MM.1S (cell line): ENCODE data around the gene SLAIN1.

Experiments
- EZH2 ChIP-seq: fragments of 300-600 bp; sonication (generic); optimal IDR thresholded peaks from 2 replicates; pipeline ENCODE3; 2017; ENCODE audit warnings: low read depth, mild to moderate bottlenecking, antibody characterized with exemption, low read length, mixed read lengths
- EZH2phosphoT487 ChIP-seq: fragments of 300-600 bp; sonication (generic); IDR thresholded peaks from 2 replicates; pipeline ENCODE4 v1.6.1; 2018; ENCODE audit warnings: antibody characterized with exemption, low read length
- TF ChIP-seq, protein P1 (sequence below): fragments of 300-600 bp; sonication (generic); IDR thresholded peaks from 2 replicates; pipeline ENCODE4 v1.5.1; 2016; ENCODE audit warnings: antibody characterized with exemption, low read length, mixed read lengths

- TF ChIP-seq, protein P1, sequence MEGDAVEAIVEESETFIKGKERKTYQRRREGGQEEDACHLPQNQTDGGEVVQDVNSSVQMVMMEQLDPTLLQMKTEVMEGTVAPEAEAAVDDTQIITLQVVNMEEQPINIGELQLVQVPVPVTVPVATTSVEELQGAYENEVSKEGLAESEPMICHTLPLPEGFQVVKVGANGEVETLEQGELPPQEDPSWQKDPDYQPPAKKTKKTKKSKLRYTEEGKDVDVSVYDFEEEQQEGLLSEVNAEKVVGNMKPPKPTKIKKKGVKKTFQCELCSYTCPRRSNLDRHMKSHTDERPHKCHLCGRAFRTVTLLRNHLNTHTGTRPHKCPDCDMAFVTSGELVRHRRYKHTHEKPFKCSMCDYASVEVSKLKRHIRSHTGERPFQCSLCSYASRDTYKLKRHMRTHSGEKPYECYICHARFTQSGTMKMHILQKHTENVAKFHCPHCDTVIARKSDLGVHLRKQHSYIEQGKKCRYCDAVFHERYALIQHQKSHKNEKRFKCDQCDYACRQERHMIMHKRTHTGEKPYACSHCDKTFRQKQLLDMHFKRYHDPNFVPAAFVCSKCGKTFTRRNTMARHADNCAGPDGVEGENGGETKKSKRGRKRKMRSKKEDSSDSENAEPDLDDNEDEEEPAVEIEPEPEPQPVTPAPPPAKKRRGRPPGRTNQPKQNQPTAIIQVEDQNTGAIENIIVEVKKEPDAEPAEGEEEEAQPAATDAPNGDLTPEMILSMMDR, result no peak
- TF ChIP-seq EZH2, result no peak
- no peak for TF ChIP-seq EZH2phosphoT487
Measured at GRCh38 chr13:77719128-77719527, 21.6 kb downstream of the SLAIN1 start.
